HEK293 (cell line): ENCODE data around the gene KPNA4.

Source experiments
- CTCF ChIA-PET: fragments of 350-600 bp; formaldehyde crosslinking; extraction: SDS; loops from one replicate; lab custom pipeline; 2021; ENCODE audit warnings: antibody characterized with exemption; lab: Yijun Ruan, JAX
- POLR2A ChIA-PET: fragments of 300-600 bp; formaldehyde crosslinking; extraction: SDS; loops from one replicate; lab custom pipeline; 2020; ENCODE audit warnings: antibody characterized with exemption, inconsistent platforms; lab: Yijun Ruan, JAX
- H3K27ac ChIP-seq: fragments of 200-500 bp; sonication (Bioruptor generic); 2 replicates; pipeline ENCODE4 v1.5.1; 2014; ENCODE audit warnings: low read depth, low read length, control low read depth, inconsistent platforms; ENCODE audit errors: extremely low read depth
- H3K36me3 ChIP-seq, 2 experiments: fragments of 200-500 bp in 1 of 2; sonication (Bioruptor generic) in 1 of 2; 1 replicate in 1 of 2; 2 replicates in 1 of 2; pipeline ENCODE4 v1.5.1; 2014 to 2017; ENCODE audit warnings: inconsistent platforms in 2 of 2, low read length in 2 of 2; ENCODE audit not compliant: control insufficient read depth in 2 of 2, insufficient read depth in 1 of 2
- H3K4me1 ChIP-seq: fragments of 200-500 bp; sonication (Bioruptor generic); 2 replicates; pipeline ENCODE4 v1.5.1; 2014; ENCODE audit warnings: mild to moderate bottlenecking, low read length, inconsistent platforms; ENCODE audit not compliant: control insufficient read depth, insufficient read depth
- H3K4me3 ChIP-seq: 2 replicates; pipeline ENCODE4 v1.5.1; 2011; ENCODE audit warnings: low read depth, mild to moderate bottlenecking, control low read depth, low read length, moderate library complexity
- H3K9me3 ChIP-seq: fragments of 200-500 bp; sonication (Bioruptor generic); 2 replicates; pipeline ENCODE4 v1.5.1; 2014; ENCODE audit warnings: low read depth, low read length, inconsistent platforms; ENCODE audit not compliant: control insufficient read depth, insufficient read depth
- GFI1B ChIP-seq: fragments of 450-650 bp; formaldehyde crosslinking; IDR thresholded peaks from 2 replicates; pipeline ENCODE4 v1.5.1; 2016; ENCODE audit warnings: missing biosample characterization, missing genetic modification characterization
- ZBTB17 ChIP-seq: fragments of 450-650 bp; formaldehyde crosslinking; IDR thresholded peaks from 2 replicates; pipeline ENCODE4 v1.5.1; 2016; ENCODE audit warnings: missing biosample characterization, missing genetic modification characterization
- ZBTB21 ChIP-seq: fragments of 450-650 bp; formaldehyde crosslinking; IDR thresholded peaks from 2 replicates; pipeline ENCODE4 v1.5.1; 2017; ENCODE audit warnings: missing biosample characterization, missing genetic modification characterization
- ZBTB48 ChIP-seq: fragments of 450-650 bp; formaldehyde crosslinking; IDR thresholded peaks from 2 replicates; pipeline ENCODE4 v1.5.1; 2016; ENCODE audit warnings: missing biosample characterization, missing genetic modification characterization
- ZNF202 ChIP-seq: fragments of 450-650 bp; formaldehyde crosslinking; IDR thresholded peaks from 2 replicates; pipeline ENCODE4 v1.5.1; 2016; ENCODE audit warnings: missing biosample characterization, missing genetic modification characterization, borderline replicate concordance
- ZNF214 ChIP-seq: fragments of 450-650 bp; formaldehyde crosslinking; IDR thresholded peaks from 2 replicates; pipeline ENCODE4 v1.5.1; 2017; ENCODE audit warnings: missing biosample characterization, mild to moderate bottlenecking, missing genetic modification characterization, borderline replicate concordance
- ZNF23 ChIP-seq: fragments of 450-650 bp; formaldehyde crosslinking; IDR thresholded peaks from 2 replicates; pipeline ENCODE4 v1.5.1; 2016; ENCODE audit warnings: missing biosample characterization, missing genetic modification characterization, borderline replicate concordance
- ZNF239 ChIP-seq: fragments of 450-650 bp; formaldehyde crosslinking; IDR thresholded peaks from 2 replicates; pipeline ENCODE4 v1.5.1; 2016; ENCODE audit warnings: missing biosample characterization, missing genetic modification characterization
- ZNF302 ChIP-seq: fragments of 450-650 bp; formaldehyde crosslinking; IDR thresholded peaks from 2 replicates; pipeline ENCODE4 v1.5.1; 2016; ENCODE audit warnings: missing biosample characterization, missing genetic modification characterization, low read depth
- ZNF350 ChIP-seq: fragments of 450-650 bp; formaldehyde crosslinking; IDR thresholded peaks from 2 replicates; pipeline ENCODE4 v1.5.0; 2017; ENCODE audit warnings: missing biosample characterization, mild to moderate bottlenecking, missing genetic modification characterization
- ZNF354C ChIP-seq: fragments of 450-650 bp; formaldehyde crosslinking; IDR thresholded peaks from 2 replicates; pipeline ENCODE4 v1.5.1; 2016; ENCODE audit warnings: missing biosample characterization, missing genetic modification characterization, low read depth, borderline replicate concordance
- ZNF37A ChIP-seq: fragments of 450-650 bp; IDR thresholded peaks from 2 replicates; pipeline ENCODE4 v1.5.1; 2018; ENCODE audit warnings: missing biosample characterization, missing genetic modification characterization
- ZNF501 ChIP-seq: fragments of 450-650 bp; formaldehyde crosslinking; IDR thresholded peaks from 2 replicates; pipeline ENCODE4 v1.5.1; 2016; ENCODE audit warnings: missing biosample characterization, missing genetic modification characterization
- ZNF521 ChIP-seq: fragments of 450-650 bp; formaldehyde crosslinking; IDR thresholded peaks from 2 replicates; pipeline ENCODE4 v1.5.1; 2017; ENCODE audit warnings: missing biosample characterization, mild to moderate bottlenecking, missing genetic modification characterization
- ZNF548 ChIP-seq: fragments of 450-650 bp; formaldehyde crosslinking; IDR thresholded peaks from 2 replicates; pipeline ENCODE4 v1.5.1; 2016; ENCODE audit warnings: missing biosample characterization, missing genetic modification characterization
- ZNF791 ChIP-seq: fragments of 450-650 bp; formaldehyde crosslinking; IDR thresholded peaks from 2 replicates; pipeline ENCODE4 v1.5.1; 2016; ENCODE audit warnings: missing biosample characterization, missing genetic modification characterization
- TF ChIP-seq, protein P1 (sequence below): fragments of 450-650 bp; formaldehyde crosslinking; IDR thresholded peaks from 2 replicates; pipeline ENCODE4 v1.5.1; 2017; ENCODE audit warnings: missing biosample characterization, missing genetic modification characterization
- TF ChIP-seq, protein P2 (sequence below): fragments of 450-650 bp; formaldehyde crosslinking; IDR thresholded peaks from 2 replicates; pipeline ENCODE4 v1.5.1; 2017; ENCODE audit warnings: missing biosample characterization, mild to moderate bottlenecking, missing genetic modification characterization, moderate library complexity
- TF ChIP-seq, protein P3 (sequence below): fragments of 450-650 bp; formaldehyde crosslinking; IDR thresholded peaks from 2 replicates; pipeline ENCODE4 v1.5.1; 2016; ENCODE audit warnings: missing biosample characterization, missing genetic modification characterization, borderline replicate concordance
- TF ChIP-seq, protein P4 (sequence below): fragments of 450-650 bp; formaldehyde crosslinking; IDR thresholded peaks from 2 replicates; pipeline ENCODE4 v1.5.1; 2016; ENCODE audit warnings: missing biosample characterization, missing genetic modification characterization

Gene KPNA4

DNA sequence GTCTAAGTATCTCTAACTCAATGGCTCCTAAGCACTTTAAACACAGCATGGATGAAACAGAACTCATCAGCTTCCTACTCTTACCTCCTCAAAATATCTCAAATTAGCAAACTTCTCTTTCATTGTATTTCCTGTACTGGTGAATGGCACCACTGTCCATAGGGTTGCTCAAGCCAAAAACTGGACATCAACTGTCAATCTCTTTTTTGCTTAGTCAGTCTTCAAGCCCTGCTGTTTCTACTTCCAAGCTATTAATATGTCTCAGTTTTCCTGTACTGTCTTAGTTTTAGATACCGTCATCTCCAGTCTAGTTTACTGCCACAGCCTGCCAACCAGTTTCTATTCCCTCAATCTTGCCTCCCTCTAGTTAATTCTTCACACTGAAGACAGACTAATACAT lies 48.3 kb upstream of the KPNA4 start:
- TF ChIP-seq, protein P1, sequence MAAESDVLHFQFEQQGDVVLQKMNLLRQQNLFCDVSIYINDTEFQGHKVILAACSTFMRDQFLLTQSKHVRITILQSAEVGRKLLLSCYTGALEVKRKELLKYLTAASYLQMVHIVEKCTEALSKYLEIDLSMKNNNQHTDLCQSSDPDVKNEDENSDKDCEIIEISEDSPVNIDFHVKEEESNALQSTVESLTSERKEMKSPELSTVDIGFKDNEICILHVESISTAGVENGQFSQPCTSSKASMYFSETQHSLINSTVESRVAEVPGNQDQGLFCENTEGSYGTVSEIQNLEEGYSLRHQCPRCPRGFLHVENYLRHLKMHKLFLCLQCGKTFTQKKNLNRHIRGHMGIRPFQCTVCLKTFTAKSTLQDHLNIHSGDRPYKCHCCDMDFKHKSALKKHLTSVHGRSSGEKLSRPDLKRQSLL, result no peak
- TF ChIP-seq ZNF791 (tag by site-specific recombination), result no peak
- TF ChIP-seq ZNF350 (tag by site-specific recombination), result no peak
- TF ChIP-seq ZNF548 (tag by site-specific recombination), result no peak
- TF ChIP-seq ZBTB21 (tag by site-specific recombination), result no peak
- no peak for TF ChIP-seq ZNF23 (tag by site-specific recombination)
- TF ChIP-seq ZNF239 (tag by site-specific recombination), result no peak
- TF ChIP-seq ZNF37A (tag by site-specific recombination), result no peak
- no peak for TF ChIP-seq ZNF354C (tag by site-specific recombination)
- TF ChIP-seq ZNF302, result no peak
- TF ChIP-seq ZNF202, result no peak
- TF ChIP-seq ZNF501, result no peak
- no peak for TF ChIP-seq ZNF214 (tag by site-specific recombination)
- TF ChIP-seq, protein P2, sequence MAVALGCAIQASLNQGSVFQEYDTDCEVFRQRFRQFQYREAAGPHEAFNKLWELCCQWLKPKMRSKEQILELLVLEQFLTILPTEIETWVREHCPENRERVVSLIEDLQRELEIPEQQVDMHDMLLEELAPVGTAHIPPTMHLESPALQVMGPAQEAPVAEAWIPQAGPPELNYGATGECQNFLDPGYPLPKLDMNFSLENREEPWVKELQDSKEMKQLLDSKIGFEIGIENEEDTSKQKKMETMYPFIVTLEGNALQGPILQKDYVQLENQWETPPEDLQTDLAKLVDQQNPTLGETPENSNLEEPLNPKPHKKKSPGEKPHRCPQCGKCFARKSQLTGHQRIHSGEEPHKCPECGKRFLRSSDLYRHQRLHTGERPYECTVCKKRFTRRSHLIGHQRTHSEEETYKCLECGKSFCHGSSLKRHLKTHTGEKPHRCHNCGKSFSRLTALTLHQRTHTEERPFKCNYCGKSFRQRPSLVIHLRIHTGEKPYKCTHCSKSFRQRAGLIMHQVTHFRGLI (tag by site-specific recombination), result no peak
- TF ChIP-seq, protein P3, sequence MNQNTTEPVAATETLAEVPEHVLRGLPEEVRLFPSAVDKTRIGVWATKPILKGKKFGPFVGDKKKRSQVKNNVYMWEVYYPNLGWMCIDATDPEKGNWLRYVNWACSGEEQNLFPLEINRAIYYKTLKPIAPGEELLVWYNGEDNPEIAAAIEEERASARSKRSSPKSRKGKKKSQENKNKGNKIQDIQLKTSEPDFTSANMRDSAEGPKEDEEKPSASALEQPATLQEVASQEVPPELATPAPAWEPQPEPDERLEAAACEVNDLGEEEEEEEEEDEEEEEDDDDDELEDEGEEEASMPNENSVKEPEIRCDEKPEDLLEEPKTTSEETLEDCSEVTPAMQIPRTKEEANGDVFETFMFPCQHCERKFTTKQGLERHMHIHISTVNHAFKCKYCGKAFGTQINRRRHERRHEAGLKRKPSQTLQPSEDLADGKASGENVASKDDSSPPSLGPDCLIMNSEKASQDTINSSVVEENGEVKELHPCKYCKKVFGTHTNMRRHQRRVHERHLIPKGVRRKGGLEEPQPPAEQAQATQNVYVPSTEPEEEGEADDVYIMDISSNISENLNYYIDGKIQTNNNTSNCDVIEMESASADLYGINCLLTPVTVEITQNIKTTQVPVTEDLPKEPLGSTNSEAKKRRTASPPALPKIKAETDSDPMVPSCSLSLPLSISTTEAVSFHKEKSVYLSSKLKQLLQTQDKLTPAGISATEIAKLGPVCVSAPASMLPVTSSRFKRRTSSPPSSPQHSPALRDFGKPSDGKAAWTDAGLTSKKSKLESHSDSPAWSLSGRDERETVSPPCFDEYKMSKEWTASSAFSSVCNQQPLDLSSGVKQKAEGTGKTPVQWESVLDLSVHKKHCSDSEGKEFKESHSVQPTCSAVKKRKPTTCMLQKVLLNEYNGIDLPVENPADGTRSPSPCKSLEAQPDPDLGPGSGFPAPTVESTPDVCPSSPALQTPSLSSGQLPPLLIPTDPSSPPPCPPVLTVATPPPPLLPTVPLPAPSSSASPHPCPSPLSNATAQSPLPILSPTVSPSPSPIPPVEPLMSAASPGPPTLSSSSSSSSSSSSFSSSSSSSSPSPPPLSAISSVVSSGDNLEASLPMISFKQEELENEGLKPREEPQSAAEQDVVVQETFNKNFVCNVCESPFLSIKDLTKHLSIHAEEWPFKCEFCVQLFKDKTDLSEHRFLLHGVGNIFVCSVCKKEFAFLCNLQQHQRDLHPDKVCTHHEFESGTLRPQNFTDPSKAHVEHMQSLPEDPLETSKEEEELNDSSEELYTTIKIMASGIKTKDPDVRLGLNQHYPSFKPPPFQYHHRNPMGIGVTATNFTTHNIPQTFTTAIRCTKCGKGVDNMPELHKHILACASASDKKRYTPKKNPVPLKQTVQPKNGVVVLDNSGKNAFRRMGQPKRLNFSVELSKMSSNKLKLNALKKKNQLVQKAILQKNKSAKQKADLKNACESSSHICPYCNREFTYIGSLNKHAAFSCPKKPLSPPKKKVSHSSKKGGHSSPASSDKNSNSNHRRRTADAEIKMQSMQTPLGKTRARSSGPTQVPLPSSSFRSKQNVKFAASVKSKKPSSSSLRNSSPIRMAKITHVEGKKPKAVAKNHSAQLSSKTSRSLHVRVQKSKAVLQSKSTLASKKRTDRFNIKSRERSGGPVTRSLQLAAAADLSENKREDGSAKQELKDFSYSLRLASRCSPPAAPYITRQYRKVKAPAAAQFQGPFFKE (tag by site-specific recombination), result no peak
- TF ChIP-seq ZBTB17, result no peak
- no peak for TF ChIP-seq ZNF521 (tag by site-specific recombination)
- TF ChIP-seq ZBTB48, result no peak
- no peak for TF ChIP-seq GFI1B (tag by site-specific recombination)
- TF ChIP-seq, protein P4, sequence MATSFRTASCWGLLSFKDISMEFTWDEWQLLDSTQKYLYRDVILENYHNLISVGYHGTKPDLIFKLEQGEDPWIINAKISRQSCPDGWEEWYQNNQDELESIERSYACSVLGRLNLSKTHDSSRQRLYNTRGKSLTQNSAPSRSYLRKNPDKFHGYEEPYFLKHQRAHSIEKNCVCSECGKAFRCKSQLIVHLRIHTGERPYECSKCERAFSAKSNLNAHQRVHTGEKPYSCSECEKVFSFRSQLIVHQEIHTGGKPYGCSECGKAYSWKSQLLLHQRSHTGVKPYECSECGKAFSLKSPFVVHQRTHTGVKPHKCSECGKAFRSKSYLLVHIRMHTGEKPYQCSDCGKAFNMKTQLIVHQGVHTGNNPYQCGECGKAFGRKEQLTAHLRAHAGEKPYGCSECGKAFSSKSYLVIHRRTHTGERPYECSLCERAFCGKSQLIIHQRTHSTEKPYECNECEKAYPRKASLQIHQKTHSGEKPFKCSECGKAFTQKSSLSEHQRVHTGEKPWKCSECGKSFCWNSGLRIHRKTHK, result no peak
- CTCF ChIA-PET, result no interaction called here
- H3K9me3 ChIP-seq, result no peaks in the 10 kb centered on the region
- POLR2A ChIA-PET, result no interaction called here
- no peak overlapping the region for H3K27ac ChIP-seq
- H3K36me3 ChIP-seq, result no peaks in the 10 kb centered on the region
- no peak overlapping the region for H3K4me3 ChIP-seq
- H3K4me1 ChIP-seq, result no peaks in the 10 kb centered on the region
